ENCODE results near the gene TMEM43.
"Not testable (repeated sequence)": the region's sequence is repeated elsewhere in the genome, so short reads cannot be mapped to it uniquely, and the experiment has no call there.

The TMEM43 gene

GRCh38 chr3:14124615-14125192, at the start of gene TMEM43, which contains the start of gene CHCHD4:
Gene TMEM43, plus strand, starts transcription at chr3:14125052. Its CDS starts 142 bp downstream, at chr3:14125194.
Gene CHCHD4, minus strand, starts transcription at chr3:14124870. Its CDS starts 194 bp downstream, at chr3:14124676.
- peak; percentile 93 to 97 (median 96) for DNase-seq (ENCODE audit: low read depth in 2 of 3, low spot score in 1 of 3)

GRCh38 chr3:14075233-14075632, 49.6 kb upstream of the TMEM43 start:
- not testable (repeated sequence) for DNase-seq (ENCODE audit: low read depth in 2 of 3, low spot score in 1 of 3)

GRCh38 chr3:14077310-14077709, 47.5 kb upstream of the TMEM43 start:
- DNase-seq (ENCODE audit: low read depth in 2 of 3, low spot score in 1 of 3): no peak

- DNase-seq (ENCODE audit: low read depth in 2 of 3, low spot score in 1 of 3): peak in 2 of 3 donors; percentile 4 to 6
Observed at GRCh38 chr3:14082108-14082657, 42.7 kb upstream of the TMEM43 start.

GRCh38 chr3:14087461-14087860, 37.4 kb upstream of the TMEM43 start:
- not testable (repeated sequence) for DNase-seq (ENCODE audit: low read depth in 2 of 3, low spot score in 1 of 3)

GRCh38 chr3:14091959-14092358, 32.9 kb upstream of the TMEM43 start:
- not testable (repeated sequence) for DNase-seq (ENCODE audit: low read depth in 2 of 3, low spot score in 1 of 3)

- DNase-seq (ENCODE audit: low read depth in 2 of 3, low spot score in 1 of 3): no peak
Observed at GRCh38 chr3:14092464-14092863, 32.4 kb upstream of the TMEM43 start.

GRCh38 chr3:14093831-14094230, 31.0 kb upstream of the TMEM43 start:
- DNase-seq (ENCODE audit: low read depth in 2 of 3, low spot score in 1 of 3): no peak

- no peak for DNase-seq (ENCODE audit: low read depth in 2 of 3, low spot score in 1 of 3)
Observed at GRCh38 chr3:14096742-14097141, 28.1 kb upstream of the TMEM43 start.

- no peak for DNase-seq (ENCODE audit: low read depth in 2 of 3, low spot score in 1 of 3)
Observed at GRCh38 chr3:14097616-14098391, 27.0 kb upstream of the TMEM43 start.

GRCh38 chr3:14109821-14110220, 15.0 kb upstream of the TMEM43 start:
- DNase-seq (ENCODE audit: low read depth in 2 of 3, low spot score in 1 of 3): not testable (repeated sequence)

- no peak for DNase-seq (ENCODE audit: low read depth in 2 of 3, low spot score in 1 of 3)
Observed at GRCh38 chr3:14110699-14111098, 14.2 kb upstream of the TMEM43 start.

- DNase-seq (ENCODE audit: low read depth in 2 of 3, low spot score in 1 of 3): no peak
Observed at GRCh38 chr3:14113965-14114635, 10.8 kb upstream of the TMEM43 start.

- no peak for DNase-seq (ENCODE audit: low read depth in 2 of 3, low spot score in 1 of 3)
Observed at GRCh38 chr3:14117468-14118399, 7.1 kb upstream of the TMEM43 start.

- no peak for DNase-seq (ENCODE audit: low read depth in 2 of 3, low spot score in 1 of 3)
Observed at GRCh38 chr3:14118400-14119381, 6.2 kb upstream of the TMEM43 start.

GRCh38 chr3:14119651-14120050, 5.2 kb upstream of the TMEM43 start:
- no peak for DNase-seq (ENCODE audit: low read depth in 2 of 3, low spot score in 1 of 3)

GRCh38 chr3:14120111-14120920, 4.5 kb upstream of the TMEM43 start:
- DNase-seq (ENCODE audit: low read depth in 2 of 3, low spot score in 1 of 3): no peak

- not testable (repeated sequence) for DNase-seq (ENCODE audit: low read depth in 2 of 3, low spot score in 1 of 3)
Observed at GRCh38 chr3:14120921-14121448, 3.9 kb upstream of the TMEM43 start.
